NCI-H2196 treated with DMSO at 0.1 percent for 48 hours (cell line): ENCODE data around the gene LIPC.
"Not testable (repeated sequence)": the region's sequence is repeated elsewhere in the genome, so short reads cannot be mapped to it uniquely, and the experiment has no call there.

Experiments
- DNase-seq: peaks from one replicate; lab custom pipeline; 2025; ENCODE audit not compliant: unreplicated experiment; lab: John Stamatoyannopoulos, UW

The LIPC gene

GRCh38 chr15:58603927-58604326 is 172.1 kb downstream of the LIPC start:
- DNase-seq = not testable (repeated sequence)

GRCh38 chr15:58604455-58604923 is 172.7 kb downstream of the LIPC start:
- no peak for DNase-seq

- no peak for DNase-seq
Measured at GRCh38 chr15:58605931-58606530, 174.2 kb downstream of the LIPC start.

- DNase-seq = no peak
Measured at GRCh38 chr15:58606577-58607080, 174.8 kb downstream of the LIPC start.

GRCh38 chr15:58608129-58608590 is 176.4 kb downstream of the LIPC start:
- no peak for DNase-seq

- no peak for DNase-seq
Measured at GRCh38 chr15:58608711-58609110, 176.9 kb downstream of the LIPC start.

- no peak for DNase-seq
Measured at GRCh38 chr15:58611731-58612676, 180.2 kb downstream of the LIPC start.

- DNase-seq = no peak
Measured at GRCh38 chr15:58616171-58616570, 184.4 kb downstream of the LIPC start.
